NOMO-1 (cell line): Measurements from ENCODE around the gene MRPL55.

Experiments
- DNase-seq, 2 experiments: peaks; one replicate each; lab custom pipeline; 2025; ENCODE audit not compliant: unreplicated experiment in 2 of 2; lab: John Stamatoyannopoulos, UW

Gene MRPL55

DNA sequence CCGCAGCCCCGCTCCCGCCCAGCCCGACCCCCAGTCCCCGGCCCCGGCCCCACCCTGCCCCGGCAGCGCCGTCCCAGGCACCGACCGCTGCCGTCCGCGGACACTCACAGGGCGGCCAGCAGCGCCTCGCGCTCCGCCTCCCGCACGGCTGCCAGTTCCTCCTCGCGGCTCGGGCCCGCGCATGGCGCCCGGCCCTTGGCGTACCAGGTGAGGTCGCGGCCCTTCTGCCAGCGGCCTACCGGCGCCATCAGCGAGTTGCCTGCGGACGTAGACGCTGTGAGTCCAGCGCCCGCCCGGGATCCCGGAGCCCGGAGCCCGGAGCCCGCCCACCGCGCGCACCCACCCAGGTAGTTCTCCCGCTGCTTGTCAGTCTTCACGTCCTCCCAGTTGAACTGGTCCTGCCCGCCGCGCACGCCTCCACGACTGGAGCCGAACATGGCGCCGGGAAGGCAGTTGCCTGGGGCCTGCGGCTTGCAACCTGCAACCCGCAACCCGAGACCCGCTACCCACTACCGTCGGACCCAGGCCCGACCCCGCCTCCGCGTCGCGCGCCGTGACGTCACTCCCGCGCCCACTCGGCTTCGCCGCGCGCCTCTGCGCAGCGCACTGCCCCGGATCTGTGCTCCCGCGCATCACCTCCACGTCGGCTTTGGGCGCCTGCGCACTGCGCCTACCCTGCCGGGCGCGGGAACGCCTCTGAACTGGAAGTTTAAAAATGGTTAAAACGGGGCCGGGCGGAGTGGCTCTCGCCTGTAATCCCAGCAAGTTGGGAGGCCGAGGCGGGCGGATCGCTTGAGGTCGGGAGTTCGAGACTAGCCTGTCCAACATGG is 6.1 kb downstream of the MRPL55 start, which contains the start of gene C1orf35:
Gene C1orf35, minus strand, starts transcription at position 535 of the 830 bp plus-strand sequence. Its CDS starts 98 bp downstream, at position 437.
- peak; percentile 93 to 94 for DNase-seq

DNA sequence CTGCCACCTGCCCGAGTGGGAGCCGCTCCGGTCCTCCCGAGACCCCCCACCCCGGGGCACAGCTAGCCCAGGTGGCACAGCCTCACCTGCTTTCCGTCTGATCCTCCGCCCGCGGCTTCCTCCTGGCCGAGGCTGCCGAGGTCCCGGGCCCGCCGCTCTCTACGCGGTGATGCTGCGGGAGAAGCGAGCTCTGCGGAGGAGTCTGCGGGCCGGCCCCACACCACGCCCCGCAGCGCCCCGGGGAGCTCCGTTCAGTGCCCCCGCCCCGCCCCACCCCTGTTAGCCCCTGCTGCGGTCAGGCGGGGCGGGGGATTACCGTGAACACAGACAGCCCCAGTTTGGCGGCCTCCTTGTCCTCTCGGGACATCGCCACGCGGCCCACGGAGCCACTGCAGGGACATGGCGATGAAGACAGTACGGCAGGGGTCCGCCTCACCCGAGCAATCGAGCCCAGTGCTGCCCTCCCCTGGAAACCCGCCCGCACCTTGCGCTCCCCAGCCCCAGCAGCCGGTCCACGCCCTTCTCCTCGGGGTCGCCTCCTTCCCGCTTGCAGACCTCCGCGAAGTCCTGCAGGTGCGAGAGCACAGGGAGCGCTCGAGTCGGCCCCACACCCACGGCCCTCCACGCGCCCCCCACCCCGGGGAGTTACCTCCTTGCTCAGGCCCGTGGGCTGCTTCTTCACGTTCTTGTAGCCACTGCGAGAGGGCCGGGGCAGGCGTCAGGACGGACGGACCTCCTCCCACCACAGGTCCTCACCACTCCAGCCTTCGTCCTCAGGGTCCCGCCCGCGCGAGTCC is 6.9 kb downstream of the MRPL55 start:
- DNase-seq, result peak in 1 of 2 experiments; percentile 41

GRCh38 chr1:228101614-228101993 is 7.5 kb downstream of the MRPL55 start:
- no peak for DNase-seq

GRCh38 chr1:228100822-228101613 is 8.1 kb downstream of the MRPL55 start:
- DNase-seq, result no peak

GRCh38 chr1:228099331-228099732 is 9.8 kb downstream of the MRPL55 start:
- DNase-seq, result no peak

DNA sequence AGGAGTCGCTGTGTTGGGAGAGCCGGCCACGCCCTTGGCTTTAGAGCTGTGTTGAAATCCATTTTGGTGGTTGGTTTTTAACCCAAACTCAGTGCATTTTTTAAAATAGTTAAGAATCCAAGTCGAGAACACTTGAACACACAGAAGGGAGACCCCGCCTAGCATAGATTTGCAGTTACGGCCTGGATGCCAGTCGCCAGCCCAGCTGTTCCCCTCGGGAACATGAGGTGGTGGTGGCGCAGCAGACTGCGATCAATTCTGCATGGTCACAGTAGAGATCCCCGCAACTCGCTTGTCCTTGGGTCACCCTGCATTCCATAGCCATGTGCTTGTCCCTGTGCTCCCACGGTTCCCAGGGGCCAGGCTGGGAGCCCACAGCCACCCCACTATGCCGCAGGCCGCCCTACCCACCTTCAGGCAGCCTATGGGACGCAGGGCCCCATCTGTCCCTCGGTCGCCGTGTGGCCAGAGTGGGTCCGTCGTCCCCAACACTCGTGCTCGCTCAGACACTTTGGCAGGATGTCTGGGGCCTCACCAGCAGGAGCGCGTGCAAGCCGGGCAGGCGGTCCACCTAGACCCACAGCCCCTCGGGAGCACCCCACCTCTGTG is 10.7 kb downstream of the MRPL55 start:
- no peak for DNase-seq

- no peak for DNase-seq
Measured at GRCh38 chr1:228097333-228098081, 11.6 kb downstream of the MRPL55 start.

- DNase-seq, result no peak
Measured at GRCh38 chr1:228096416-228097332, 12.4 kb downstream of the MRPL55 start.

DNA sequence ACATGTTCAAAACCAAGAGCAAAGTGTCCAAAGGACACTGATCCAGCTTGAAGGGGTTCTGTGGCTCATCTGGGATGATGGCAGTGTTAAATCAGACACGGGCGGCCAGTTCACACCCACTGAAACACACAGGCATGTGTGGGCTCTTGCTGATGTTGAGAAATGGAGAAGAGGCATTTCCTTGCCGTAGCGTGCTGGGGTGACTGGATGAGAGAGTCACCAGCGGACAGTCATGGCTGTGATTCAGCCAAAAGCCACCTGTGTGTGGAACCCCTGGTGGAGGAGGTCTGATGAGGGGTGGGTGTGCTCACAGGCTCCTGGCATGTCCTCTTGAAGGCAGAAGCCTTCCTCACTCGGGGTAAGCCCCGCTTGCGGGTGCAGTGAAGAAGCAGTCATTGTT is 13.2 kb downstream of the MRPL55 start:
- DNase-seq, result no peak

DNA sequence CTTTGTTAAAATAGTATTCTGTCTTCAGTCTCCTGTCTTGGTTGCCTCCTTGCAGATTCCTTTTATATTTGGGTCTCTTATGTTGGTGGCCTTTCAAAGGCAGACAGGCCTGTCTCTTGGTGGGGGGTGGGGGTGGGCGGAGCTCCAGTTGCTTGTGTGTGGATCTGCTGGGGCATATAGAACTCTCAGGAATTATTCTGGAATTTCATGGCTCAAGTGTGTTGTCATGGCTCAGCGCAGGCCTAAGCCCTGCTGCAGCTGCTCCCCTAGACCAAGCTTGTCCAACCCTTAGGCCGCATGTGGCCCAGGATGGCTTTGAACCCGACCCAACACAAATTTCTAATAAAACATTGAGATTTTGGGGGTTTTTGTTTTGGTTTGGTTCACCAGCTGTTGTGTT is 13.9 kb downstream of the MRPL55 start:
- no peak for DNase-seq

GRCh38 chr1:228094432-228095016 is 14.6 kb downstream of the MRPL55 start:
- DNase-seq, result no peak

DNA sequence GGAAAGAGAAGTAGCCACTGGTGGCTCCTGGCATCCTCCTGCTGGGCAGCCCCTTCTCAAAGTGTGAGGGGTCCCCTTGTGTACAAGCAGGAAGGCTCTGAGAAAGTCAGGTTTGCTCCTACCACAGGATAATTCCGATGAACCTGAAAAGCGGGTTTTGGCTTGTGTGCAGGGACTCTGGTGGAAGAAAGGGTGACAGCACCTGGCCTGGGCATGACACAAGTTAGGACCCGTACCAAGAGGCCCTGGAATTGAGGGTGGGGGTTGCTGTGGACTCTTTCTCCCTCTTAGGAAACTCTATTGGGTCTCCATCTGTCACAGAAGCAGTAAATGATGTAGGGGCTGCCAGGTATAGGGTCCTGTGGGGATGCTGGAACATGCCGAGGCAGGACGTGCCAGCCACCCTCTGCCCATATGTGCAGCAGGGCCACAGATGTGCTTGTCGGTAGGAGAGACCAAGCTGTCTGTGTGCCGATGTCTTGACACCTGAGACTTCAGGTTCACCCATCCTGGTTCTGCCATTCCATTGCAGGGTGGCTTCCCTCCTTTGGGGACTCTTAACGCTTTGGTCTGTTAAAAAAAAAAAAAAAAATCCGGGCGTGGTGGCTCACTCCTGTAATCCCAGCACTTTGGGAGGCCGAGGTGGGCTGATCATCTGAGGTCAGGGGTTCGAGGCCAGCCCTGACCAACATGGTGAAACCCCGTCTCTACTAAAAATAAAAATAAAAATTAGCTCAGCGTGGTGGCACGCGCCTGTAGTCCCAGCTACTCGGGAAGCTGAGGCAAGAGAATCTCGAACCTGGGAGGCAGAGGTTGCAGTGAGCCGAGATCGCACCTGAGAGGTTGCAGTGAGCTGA is 15.8 kb downstream of the MRPL55 start:
- no peak for DNase-seq

DNA sequence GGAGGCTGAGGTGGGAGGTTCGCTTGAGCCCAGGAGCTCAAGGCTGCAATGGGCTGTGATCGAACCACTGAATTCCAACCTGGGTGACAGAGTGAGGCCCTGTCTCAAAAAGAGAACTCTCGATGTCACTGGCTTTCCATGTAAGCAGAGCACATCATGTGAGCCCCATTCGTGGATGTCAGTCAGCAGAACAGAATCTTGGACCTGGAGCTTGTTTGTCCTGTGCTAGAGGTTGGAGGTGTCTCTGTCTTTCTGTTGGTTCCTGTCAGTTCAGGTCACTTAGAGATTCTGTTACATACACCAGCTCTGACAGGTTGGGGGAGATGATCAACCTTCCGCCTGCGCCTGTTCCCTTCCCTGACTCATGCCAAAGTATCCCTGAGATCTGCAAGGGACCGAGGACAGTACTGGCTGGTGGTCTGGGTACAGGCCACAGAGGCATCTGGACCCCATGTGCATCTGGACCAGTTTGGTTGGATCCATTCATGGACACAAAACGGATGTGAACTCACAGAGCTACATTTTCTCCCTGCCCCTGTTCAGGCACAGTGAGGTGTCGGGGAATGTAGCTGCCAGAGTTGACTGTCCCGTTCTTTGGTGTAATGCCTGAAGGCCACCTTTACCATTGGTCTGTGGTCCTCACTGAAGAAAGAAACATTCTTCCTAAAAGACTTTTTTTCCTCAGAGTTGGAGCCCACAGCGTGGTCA is 16.6 kb downstream of the MRPL55 start:
- no peak for DNase-seq

GRCh38 chr1:228091084-228091483 is 18.0 kb downstream of the MRPL55 start:
- DNase-seq, result no peak

DNA sequence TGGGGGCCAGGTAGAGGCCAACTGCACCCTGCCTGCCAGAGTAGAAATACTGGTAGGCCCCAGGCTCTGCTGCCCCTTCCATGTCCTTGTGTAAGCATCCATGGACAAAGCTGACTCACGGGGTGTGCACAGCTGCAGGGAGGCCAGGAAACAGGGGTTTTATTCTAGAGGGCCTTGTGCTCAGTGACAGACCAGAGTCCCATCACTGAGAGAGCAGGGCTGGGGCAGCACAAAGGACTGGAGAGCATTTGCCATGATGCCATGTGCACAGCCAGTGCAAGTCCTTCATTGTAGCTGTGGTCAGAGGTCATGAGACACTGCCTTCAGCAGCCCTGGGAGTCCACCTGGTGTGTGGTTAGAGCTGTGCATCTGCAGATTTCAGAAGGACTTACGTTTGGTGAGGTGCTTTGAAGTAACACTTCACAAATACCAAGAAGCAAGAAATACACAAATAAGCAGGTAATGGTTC is 18.5 kb downstream of the MRPL55 start:
- no peak for DNase-seq

GRCh38 chr1:228089519-228090380 is 19.3 kb downstream of the MRPL55 start:
- DNase-seq, result peak; percentile 75 to 76
